Cardiac muscle cell (in vitro differentiated cells and primary cell): ENCODE results near the gene CIBAR2. TPM values are rescaled to one million over a fixed set of nuclear protein-coding genes. Genes with fewer than 3 reads are reported as not detected.

Experiments used
- DNase-seq, 2 donors: peaks; one replicate each; pipeline versions ENCODE4 v3.0.0 to v3.0.0-alpha.2; 2010 to 2017; ENCODE audit warnings: low read depth in 1 of 2, low spot score in 1 of 2
- H3K27ac ChIP-seq: fragments of 200-600 bp; sonication (generic); 2 replicates; pipeline ENCODE4 v1.5.1; 2016
- H3K27me3 ChIP-seq: fragments of 200-600 bp; sonication (generic); 2 replicates; pipeline ENCODE4 v1.6.0; 2016; ENCODE audit warnings: control low read depth
- H3K36me3 ChIP-seq: fragments of 200-600 bp; sonication (generic); 2 replicates; pipeline ENCODE4 v1.5.1; 2016; ENCODE audit warnings: control low read depth
- H3K4me1 ChIP-seq: fragments of 200-600 bp; sonication (generic); 2 replicates; pipeline ENCODE4 v1.8.1; 2017; ENCODE audit warnings: low read depth, mild to moderate bottlenecking, mixed run types
- H3K4me3 ChIP-seq: fragments of 200-600 bp; sonication (generic); 2 replicates; pipeline ENCODE4 v1.5.1; 2016; ENCODE audit warnings: mild to moderate bottlenecking
- H3K9me3 ChIP-seq: fragments of 200-600 bp; sonication (generic); 2 replicates; pipeline ENCODE4 v1.5.1; 2017; ENCODE audit warnings: low read depth, mild to moderate bottlenecking, control low read depth
- polyA plus RNA-seq: library from polyadenylated mRNA; unstranded; fragments of >200 nt; fragmentation: Nextera tagmentation; extraction: Ambion mirVana; gene quantifications from 2 replicates; pipeline ENCODE4 v1.2.1, GENCODE V29; 2016
- total RNA-seq: library from RNA; depleted of rRNA; stranded (reverse); fragments of >200 nt; gene quantifications from 2 replicates; pipeline ENCODE4 v1.2.3, GENCODE V29; 2016
- TF ChIP-seq, protein P1 (sequence below): IDR thresholded peaks from 2 replicates; pipeline ENCODE4 v1.5.1; 2012; ENCODE audit warnings: low read depth, mild to moderate bottlenecking, low read length

Gene CIBAR2
- total and polyA plus RNA-seq, 2 experiments from 2014 or later: not detected

DNA sequence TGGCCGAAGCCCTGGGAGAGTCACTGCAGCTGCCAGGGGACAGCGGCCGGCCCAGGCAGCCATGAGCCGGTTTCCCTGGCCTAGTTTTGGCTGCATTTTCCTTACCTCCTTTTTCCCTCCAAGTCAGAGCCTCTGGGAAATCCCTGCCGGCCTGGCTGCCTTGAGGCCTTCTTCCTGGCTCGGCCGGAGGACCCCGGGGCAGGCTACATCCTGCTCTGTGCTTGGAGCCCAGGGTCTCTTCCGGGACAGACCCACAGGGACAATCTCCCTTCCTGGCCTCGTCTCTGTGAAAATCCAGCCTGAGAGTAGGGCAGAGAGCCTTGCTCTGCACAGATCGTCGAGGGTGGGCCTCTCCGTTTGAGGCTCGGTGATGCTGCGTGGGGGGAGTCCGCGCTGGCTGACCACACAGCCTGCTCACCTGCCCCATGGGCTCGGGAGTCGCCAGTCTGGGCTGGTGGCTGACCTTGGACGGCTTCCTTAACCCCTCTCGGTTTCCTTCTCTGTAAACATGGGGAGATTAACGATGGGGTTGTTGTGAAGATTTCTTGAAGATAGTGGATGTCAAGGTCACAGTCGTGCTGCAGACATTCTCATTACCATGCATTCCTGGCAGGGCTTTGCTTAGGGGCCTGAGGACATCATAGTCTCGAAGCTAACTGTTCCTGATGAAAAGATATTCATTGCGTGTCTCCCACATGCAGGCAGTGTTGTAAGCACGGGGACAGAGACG, 34.8 kb upstream of the CIBAR2 start:
- TF ChIP-seq, protein P1, sequence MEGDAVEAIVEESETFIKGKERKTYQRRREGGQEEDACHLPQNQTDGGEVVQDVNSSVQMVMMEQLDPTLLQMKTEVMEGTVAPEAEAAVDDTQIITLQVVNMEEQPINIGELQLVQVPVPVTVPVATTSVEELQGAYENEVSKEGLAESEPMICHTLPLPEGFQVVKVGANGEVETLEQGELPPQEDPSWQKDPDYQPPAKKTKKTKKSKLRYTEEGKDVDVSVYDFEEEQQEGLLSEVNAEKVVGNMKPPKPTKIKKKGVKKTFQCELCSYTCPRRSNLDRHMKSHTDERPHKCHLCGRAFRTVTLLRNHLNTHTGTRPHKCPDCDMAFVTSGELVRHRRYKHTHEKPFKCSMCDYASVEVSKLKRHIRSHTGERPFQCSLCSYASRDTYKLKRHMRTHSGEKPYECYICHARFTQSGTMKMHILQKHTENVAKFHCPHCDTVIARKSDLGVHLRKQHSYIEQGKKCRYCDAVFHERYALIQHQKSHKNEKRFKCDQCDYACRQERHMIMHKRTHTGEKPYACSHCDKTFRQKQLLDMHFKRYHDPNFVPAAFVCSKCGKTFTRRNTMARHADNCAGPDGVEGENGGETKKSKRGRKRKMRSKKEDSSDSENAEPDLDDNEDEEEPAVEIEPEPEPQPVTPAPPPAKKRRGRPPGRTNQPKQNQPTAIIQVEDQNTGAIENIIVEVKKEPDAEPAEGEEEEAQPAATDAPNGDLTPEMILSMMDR: no peak
- Histone ChIP-seq H3K27ac (no peak overlapping the region), H3K4me3 (no peak overlapping the region), H3K4me1 (peaks cover 6% of the 10 kb centered on the region), H3K27me3 (no peaks in the 10 kb centered on the region), H3K36me3 (no peaks in the 10 kb centered on the region), H3K9me3 (no peaks in the 10 kb centered on the region)
- no peak for DNase-seq

DNA sequence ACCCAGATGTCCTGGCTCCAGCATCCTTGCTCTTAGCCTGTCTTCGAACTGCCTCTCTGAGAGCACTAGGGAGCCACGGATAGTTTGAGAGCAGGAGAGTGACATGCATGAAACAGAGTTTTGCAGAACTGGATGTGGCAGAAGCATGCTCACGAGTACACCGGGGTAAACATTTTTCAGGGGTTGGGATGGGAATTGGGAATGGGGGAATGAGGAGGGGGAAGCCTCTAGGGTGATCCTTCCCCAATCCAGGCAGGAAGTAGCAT, 34.2 kb upstream of the CIBAR2 start:
- no peak for DNase-seq
- TF ChIP-seq, protein P1: no peak
- no peaks in the 10 kb centered on the region for H3K27me3 ChIP-seq
- no peak overlapping the region for H3K4me3 ChIP-seq
- H3K27ac ChIP-seq: no peak overlapping the region
- H3K36me3 ChIP-seq: no peaks in the 10 kb centered on the region
- H3K4me1 ChIP-seq: peaks cover 1% of the 10 kb centered on the region
- H3K9me3 ChIP-seq: no peaks in the 10 kb centered on the region

DNA sequence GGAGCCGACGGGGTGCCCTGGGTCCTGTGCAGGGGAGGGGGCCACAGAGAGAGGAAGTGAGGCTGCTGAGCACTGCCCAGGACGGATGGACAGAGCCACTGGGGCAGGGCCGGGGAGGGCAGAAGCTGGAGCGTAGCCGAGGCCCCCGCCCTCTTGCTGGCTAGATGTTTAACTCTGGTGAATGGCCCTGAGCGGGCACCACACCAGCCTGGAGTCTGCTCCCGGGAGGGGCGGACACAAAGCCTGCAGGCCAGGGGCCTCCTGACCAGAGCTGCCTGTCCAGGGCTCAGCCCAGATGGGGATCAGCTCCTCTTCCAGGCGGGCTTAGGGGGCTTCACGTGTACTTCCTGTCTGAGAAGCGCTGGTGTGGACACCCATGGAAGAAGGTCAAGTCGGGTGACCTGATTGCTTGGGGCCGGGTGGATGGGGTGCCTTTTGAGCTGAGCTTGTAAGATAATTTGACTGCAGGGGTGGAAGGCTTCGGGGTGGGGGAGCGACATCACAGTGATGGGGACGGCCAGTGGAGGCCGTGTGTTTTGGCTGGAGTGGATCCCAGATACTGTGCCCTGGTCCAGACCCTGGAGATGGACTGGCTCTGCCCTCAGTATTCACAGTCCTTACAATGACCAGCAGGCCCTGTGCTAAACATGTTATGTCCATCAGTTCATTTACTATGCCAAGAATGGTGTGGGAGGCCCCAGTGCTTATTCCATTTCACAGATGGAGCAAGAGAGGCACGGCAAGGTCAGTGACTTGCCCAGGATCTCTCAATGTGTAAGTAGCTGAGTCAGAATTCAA, 33.7 kb upstream of the CIBAR2 start:
- Histone ChIP-seq H3K36me3 (no peaks in the 10 kb centered on the region), H3K4me3 (no peak overlapping the region), H3K4me1 (no peaks in the 10 kb centered on the region), H3K27me3 (no peaks in the 10 kb centered on the region), H3K9me3 (no peaks in the 10 kb centered on the region), H3K27ac (no peak overlapping the region)
- DNase-seq: no peak
- TF ChIP-seq, protein P1: no peak

DNA sequence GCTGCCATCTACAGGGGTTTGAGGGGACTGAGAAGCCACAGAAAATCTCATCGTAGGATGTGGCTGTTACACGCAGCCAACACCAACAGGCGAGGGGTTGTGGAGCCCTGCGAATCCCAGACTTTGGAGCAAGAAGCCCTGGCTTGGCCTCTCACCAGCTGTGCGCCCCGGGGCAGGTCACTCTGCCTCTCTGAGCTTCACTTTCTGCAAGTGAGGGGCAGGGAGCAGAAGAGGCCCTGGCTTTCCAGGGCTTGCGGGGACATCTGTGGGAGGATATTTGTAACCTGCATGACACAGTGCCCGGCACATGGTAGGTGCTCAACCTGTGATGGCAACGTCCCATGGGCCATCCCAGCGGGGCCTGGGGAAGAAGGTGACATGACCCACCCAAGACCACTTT, 32.9 kb upstream of the CIBAR2 start:
- DNase-seq: no peak
- Histone ChIP-seq H3K4me1 (no peaks in the 10 kb centered on the region), H3K27me3 (no peaks in the 10 kb centered on the region), H3K9me3 (no peaks in the 10 kb centered on the region), H3K27ac (no peak overlapping the region), H3K4me3 (no peak overlapping the region), H3K36me3 (no peaks in the 10 kb centered on the region)
- TF ChIP-seq, protein P1: no peak

DNA sequence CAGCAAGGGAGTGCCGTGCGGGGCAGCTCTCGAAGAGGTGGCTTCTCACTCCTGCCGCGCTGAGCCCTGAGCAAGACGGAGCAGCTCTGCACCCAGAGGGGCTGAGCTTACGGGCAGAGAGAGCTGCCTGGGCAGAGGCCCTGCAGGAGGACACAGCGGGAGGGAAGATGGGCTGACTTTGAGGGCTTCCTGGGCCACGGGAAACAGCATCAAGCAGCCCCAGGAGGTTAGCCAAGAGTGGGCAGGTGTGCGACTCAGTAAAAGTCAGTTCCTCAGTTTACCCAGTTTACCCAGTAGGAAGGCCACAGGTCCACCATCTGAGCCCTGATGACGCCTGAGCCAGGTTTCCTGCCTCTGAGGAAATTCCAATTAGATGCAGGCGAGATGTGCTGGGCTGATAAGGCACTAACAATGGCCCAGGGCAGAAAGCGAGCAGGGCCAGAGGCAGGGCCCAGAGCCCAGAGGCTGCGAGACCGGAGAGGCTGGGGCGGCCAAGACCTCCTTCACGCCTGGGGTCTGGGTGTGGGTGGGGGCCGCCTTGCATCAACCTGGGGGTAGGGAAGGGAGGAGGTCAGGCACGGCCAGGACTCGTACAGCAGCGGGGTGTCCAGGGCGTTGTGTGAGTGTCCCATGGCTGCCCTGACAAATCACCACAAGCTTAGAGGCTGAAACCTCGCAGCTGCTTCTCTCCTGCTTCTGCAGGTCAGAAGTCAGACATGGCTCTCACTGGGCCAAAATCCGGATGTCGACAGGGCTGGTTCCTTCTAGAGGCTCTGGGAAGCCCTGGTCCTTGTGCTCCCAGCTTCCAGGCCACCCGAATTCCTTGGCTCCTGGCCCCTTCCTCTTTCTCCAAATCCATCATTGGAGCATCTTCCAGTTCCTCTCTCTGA, 32.0 kb upstream of the CIBAR2 start:
- Histone ChIP-seq H3K27me3 (no peaks in the 10 kb centered on the region), H3K4me1 (no peaks in the 10 kb centered on the region), H3K4me3 (no peak overlapping the region), H3K27ac (no peak overlapping the region), H3K9me3 (no peaks in the 10 kb centered on the region), H3K36me3 (no peaks in the 10 kb centered on the region)
- TF ChIP-seq, protein P1: no peak
- no peak for DNase-seq
